HG03060 (cell line): ENCODE data around the gene GPR139.

Source experiments
- ATAC-seq: cut with Tn5 transposase; IDR thresholded peaks from one replicate; pipeline ENCODE4 v1.9.1; 2021; ENCODE audit warnings: low read depth, moderate number of reproducible peaks; ENCODE audit not compliant: unreplicated experiment

GPR139 gene

DNA sequence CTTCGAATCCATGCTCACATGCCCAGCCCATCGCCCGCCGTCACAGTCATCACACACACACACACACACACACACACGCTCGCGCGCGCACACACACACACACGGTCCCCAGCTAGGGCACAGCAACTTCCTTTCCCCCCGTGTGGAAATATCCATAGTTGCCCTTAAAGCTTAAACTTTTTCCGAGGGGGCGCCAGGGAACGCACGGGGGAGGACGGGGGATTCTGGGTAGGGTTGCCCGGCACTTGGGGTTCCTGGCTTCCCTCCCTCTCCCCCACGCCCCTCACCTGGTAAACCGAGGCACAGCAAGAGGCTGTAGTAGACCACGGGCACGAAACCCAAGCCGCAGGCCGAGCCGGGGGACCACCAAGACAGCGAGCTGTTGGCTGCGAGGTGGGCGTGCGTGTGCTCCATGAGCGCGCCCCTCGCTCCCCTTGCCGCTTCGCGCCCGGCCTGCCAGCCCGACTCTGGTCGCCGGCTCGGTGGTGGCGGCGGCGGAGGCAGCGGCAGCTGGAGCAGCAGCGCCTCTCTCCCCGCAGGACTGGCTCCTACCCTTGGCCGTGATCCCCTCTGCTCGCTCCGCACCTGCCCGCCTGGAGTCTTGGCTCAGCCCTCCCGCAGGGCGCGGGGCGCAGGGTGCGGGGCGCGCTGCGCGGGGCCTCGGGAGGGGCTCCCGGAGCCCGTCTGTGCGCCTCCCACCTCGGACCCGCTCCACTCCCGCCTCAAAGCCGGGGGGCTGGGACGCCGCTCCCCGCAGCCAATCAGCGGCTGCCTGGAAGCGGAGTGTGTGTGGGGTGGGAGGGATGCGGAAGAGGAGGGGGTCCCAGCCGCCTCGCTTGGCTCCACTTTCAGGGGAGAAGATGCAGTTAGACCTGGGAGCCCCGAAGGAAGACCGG is at the start of gene GPR139:
TSS of gene GPR139 (minus strand) at position 688 of the 896 bp plus-strand sequence. CDS start at position 414, 274 bp downstream.
- no peak for ATAC-seq

GRCh38 chr16:20122011-20122410 is 48.3 kb upstream of the GPR139 start:
- ATAC-seq = no peak

- ATAC-seq = no peak
Measured at GRCh38 chr16:20114356-20114755, 40.7 kb upstream of the GPR139 start.

- no peak for ATAC-seq
Measured at GRCh38 chr16:20111143-20111542, 37.5 kb upstream of the GPR139 start.

DNA sequence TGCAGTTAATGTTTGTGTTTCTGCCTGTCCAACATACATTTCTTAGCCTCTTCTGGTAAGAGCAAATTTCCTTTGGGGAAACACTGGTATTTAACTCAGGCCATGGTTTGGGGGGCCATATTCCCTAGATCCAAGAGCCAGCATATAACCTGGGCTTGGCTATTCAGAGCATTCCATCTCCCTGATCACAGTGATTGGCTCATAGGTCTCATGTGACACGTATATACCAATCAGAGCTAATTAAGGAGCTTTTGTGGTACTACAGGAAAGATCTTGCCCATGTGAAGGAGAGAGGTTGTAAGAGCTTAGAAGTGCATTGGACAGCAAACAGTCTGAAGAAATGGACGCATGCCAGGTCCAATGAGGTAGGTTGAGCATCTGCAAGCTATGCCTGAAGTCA is 33.4 kb upstream of the GPR139 start:
- ATAC-seq = no peak

DNA sequence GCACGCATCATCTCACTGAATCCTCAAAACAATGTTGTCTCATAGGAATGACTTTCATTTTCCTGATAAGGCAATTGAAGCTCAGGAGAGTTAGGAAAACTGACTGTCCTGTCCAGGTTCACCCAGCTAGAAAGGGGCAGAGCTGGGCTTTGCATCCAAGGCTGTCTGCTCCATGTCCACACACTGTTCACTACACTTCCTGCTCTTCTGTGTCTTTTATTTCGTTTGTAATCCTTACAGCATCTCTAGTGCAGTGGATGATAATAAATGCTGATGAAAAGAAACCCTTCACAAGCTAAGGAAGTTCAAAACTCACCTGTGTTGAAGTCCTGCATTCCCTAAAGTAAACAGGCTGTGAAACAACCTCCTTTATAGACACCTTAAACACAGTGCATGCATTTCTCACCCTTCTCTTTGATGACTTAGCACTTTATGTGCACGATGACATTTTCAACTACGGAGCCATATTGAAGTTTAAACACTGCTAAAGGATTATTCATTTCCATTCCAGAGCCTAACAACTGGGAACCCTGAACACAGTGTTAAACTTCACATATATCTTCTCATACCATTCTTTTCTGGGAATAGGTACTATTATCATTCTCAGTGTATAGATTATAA is 31.0 kb upstream of the GPR139 start:
- no peak for ATAC-seq

GRCh38 chr16:20102521-20102920 is 28.8 kb upstream of the GPR139 start:
- ATAC-seq = no peak

DNA sequence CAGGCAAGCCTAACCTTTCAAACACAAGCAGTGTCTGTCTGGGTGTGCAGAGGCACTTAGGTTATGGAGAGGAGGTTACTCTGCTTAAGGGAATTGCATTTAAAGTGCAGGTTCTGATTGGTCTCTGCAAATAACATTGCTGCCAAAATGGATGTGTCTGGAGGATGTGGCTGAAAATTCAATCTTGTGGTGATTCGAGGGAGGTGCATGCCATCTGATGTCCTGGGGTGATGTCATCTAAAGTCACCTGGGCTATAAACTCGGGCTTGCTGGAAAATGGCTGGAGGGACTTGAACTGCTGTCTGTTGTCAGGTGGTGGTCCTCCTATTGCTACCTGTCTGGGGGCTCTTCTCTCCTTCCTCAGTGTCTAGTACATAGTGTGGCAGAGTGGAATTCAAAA is 28.3 kb upstream of the GPR139 start:
- no peak for ATAC-seq

DNA sequence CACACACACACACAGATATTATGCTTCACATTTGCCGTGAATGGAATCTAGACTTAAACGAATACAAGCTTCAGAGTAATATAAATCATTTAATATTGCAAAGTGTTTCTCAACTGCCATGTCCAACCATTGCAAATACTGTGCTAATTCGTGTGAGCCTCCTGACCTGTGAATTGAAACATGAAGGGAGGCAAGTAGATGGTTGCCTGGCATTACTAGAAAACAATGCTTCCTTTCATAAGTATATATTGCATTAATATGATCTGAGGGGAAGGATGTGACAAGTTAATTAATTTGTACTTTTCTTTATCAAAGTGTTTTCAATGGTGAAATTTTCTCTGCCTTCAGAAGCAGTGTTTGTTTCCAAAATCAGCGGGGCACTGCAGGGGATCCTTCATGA is 25.7 kb upstream of the GPR139 start:
- no peak for ATAC-seq

DNA sequence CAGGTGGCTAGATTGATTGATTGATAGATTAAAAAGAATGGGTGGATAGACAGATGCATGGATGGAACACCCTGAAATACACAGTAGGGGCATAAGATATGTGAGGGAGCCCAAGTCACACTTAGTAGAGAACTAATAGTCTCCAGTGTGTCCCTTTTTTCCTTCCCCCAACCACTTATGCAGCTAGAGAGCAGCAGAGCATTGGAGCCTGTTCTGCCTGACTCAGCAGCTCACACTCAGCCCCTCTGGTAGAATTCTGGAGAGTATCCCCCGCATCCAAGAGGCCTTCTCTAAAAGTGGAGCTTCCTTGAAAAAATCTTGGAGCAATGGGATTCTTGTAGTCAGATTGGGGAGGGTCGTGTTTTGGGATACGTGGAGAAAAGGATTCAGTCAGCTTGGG is 20.5 kb upstream of the GPR139 start:
- no peak for ATAC-seq

DNA sequence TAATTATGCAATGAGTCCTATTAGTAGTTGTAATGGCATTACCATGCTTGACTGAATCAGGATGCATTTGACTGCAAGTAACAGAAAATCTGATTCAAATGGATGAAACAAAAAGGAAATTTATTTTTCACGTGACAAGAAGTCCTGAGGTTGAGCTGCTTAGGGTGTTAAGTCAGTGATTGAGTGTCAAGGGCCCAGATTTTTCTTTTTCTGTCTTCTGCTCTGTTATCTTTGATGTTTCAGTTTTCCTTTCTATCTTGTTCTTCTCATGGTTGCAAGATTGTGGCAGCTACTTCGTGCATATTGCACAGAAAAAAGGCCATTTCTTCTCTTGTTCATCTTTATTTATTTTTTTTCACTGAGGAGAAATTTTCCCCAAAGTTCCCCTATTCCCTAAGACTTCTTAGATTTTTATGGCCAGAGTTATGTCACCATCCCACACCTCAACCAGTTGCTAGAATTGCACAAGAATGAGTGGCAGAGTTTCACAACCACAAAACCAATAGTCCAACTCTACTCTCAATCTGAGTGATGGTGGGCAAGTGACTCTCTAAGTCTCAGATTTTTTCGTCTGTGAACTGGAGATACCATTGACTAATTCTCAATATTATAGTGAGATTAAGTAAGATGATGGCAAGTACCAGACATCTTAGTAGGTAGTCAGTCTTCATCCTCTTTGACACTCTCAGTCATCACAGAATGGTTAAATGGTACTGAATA is 15.7 kb upstream of the GPR139 start:
- no peak for ATAC-seq

- ATAC-seq = no peak
Measured at GRCh38 chr16:20084624-20085226, 11.0 kb upstream of the GPR139 start.

GRCh38 chr16:20079106-20079505 is 5.4 kb upstream of the GPR139 start:
- ATAC-seq = no peak

GRCh38 chr16:20075243-20075642 is 1.6 kb upstream of the GPR139 start:
- no peak for ATAC-seq

GRCh38 chr16:20074099-20074991 is 655 bp upstream of the GPR139 start:
- ATAC-seq = no peak

GRCh38 chr16:20072874-20073202 is 852 bp downstream of the GPR139 start:
- no peak for ATAC-seq

- ATAC-seq = no peak
Measured at GRCh38 chr16:20072146-20072873, 1.4 kb downstream of the GPR139 start.

- ATAC-seq = no peak
Measured at GRCh38 chr16:20064931-20065330, 8.8 kb downstream of the GPR139 start.

DNA sequence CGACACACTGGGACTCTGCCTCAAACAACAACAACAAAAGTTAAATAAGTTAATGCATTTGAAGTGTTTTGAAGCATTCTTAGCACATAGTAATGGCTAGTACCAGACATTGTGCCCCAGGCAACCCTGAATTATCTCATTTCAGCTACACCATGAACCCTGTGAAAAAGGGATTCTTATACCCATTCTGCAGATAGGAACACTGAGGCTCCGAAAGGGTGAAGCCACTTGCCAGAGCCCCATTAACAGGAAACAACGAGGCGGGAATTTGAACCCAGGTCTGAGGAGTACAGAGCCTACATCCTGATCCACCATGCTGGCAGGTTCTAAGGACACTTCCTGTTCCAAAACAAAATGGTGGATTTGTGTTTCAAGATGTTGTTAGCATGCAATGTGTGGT is 9.2 kb downstream of the GPR139 start:
- no peak for ATAC-seq
